Activated naive CD8-positive, alpha-beta T cell treated with anti-CD3 and anti-CD28 coated beads, Interleukin-2, amount 50 U/mL, for 24 hours (primary cell): ENCODE measurements around the gene MAGI3.

ENCODE experiments used
- ATAC-seq: fragments of 150-1000 bp; cut with Tn5 transposase; one replicate; pipeline ENCODE4 v1.10.0; 2021
- DNase-seq: peaks from one replicate; pipeline ENCODE4 v3.0.0; 2021
- H3K27ac Mint-ChIP-seq: one replicate; pipeline ENCODE4 v1.8.0; 2021; ENCODE audit warnings: mild to moderate bottlenecking, mixed read lengths
- H3K27me3 Mint-ChIP-seq: one replicate; pipeline ENCODE4 v1.8.0; 2021; ENCODE audit warnings: mixed read lengths
- H3K36me3 Mint-ChIP-seq: one replicate; pipeline ENCODE4 v1.8.0; 2021; ENCODE audit warnings: low read depth, mixed read lengths
- H3K4me1 Mint-ChIP-seq: one replicate; pipeline ENCODE4 v1.8.0; 2021; ENCODE audit warnings: mixed read lengths
- H3K4me3 Mint-ChIP-seq: one replicate; pipeline ENCODE4 v1.8.0; 2021; ENCODE audit warnings: mild to moderate bottlenecking, moderate library complexity, mixed read lengths
- H3K9me3 Mint-ChIP-seq: one replicate; pipeline ENCODE4 v1.8.0; 2021; ENCODE audit warnings: mixed read lengths

Gene MAGI3

GRCh38 chr1:113641396-113641795, 251.1 kb downstream of the MAGI3 start:
- Mint-ChIP-seq H3K27me3 (peaks cover 2% of the 10 kb centered on the region), H3K4me3 (no peak overlapping the region), H3K27ac (no peak overlapping the region), H3K9me3 (no peaks in the 10 kb centered on the region), H3K36me3 (no peaks in the 10 kb centered on the region), H3K4me1 (no peaks in the 10 kb centered on the region)
- DNase-seq: no peak
- no peak for ATAC-seq

- H3K36me3 Mint-ChIP-seq: no peaks in the 10 kb centered on the region
- no peaks in the 10 kb centered on the region for H3K9me3 Mint-ChIP-seq
- no peak for DNase-seq
- no peaks in the 10 kb centered on the region for H3K27me3 Mint-ChIP-seq
- H3K4me3 Mint-ChIP-seq: no peak overlapping the region
- no peak for ATAC-seq
- H3K27ac Mint-ChIP-seq: no peak overlapping the region
- no peaks in the 10 kb centered on the region for H3K4me1 Mint-ChIP-seq
Measured at GRCh38 chr1:113647164-113647563, 256.8 kb downstream of the MAGI3 start.

GRCh38 chr1:113648478-113648877, 258.2 kb downstream of the MAGI3 start:
- ATAC-seq (no peak), DNase-seq (no peak)
- H3K4me3 Mint-ChIP-seq: no peak overlapping the region
- H3K27me3 Mint-ChIP-seq: no peaks in the 10 kb centered on the region
- H3K9me3 Mint-ChIP-seq: no peaks in the 10 kb centered on the region
- no peaks in the 10 kb centered on the region for H3K36me3 Mint-ChIP-seq
- no peak overlapping the region for H3K27ac Mint-ChIP-seq
- no peaks in the 10 kb centered on the region for H3K4me1 Mint-ChIP-seq

- H3K9me3 Mint-ChIP-seq: no peaks in the 10 kb centered on the region
- H3K27ac Mint-ChIP-seq: no peak overlapping the region
- DNase-seq (no peak), ATAC-seq (no peak)
- H3K36me3 Mint-ChIP-seq: no peaks in the 10 kb centered on the region
- H3K4me3 Mint-ChIP-seq: no peak overlapping the region
- no peaks in the 10 kb centered on the region for H3K4me1 Mint-ChIP-seq
- H3K27me3 Mint-ChIP-seq: no peaks in the 10 kb centered on the region
Measured at GRCh38 chr1:113652771-113653170, 262.5 kb downstream of the MAGI3 start.

GRCh38 chr1:113653741-113654140, 263.4 kb downstream of the MAGI3 start:
- Mint-ChIP-seq H3K27ac (no peak overlapping the region), H3K9me3 (no peaks in the 10 kb centered on the region), H3K4me3 (no peak overlapping the region), H3K4me1 (no peaks in the 10 kb centered on the region), H3K36me3 (no peaks in the 10 kb centered on the region), H3K27me3 (no peaks in the 10 kb centered on the region)
- DNase-seq (no peak), ATAC-seq (no peak)

- no peaks in the 10 kb centered on the region for H3K4me1 Mint-ChIP-seq
- H3K36me3 Mint-ChIP-seq: no peaks in the 10 kb centered on the region
- H3K4me3 Mint-ChIP-seq: no peak overlapping the region
- no peaks in the 10 kb centered on the region for H3K9me3 Mint-ChIP-seq
- DNase-seq (no peak), ATAC-seq (no peak)
- no peak overlapping the region for H3K27ac Mint-ChIP-seq
- H3K27me3 Mint-ChIP-seq: no peaks in the 10 kb centered on the region
Measured at GRCh38 chr1:113654883-113655282, 264.6 kb downstream of the MAGI3 start.

GRCh38 chr1:113657126-113657525, 266.8 kb downstream of the MAGI3 start:
- no peak overlapping the region for H3K27ac Mint-ChIP-seq
- ATAC-seq: no peak

GRCh38 chr1:113657556-113658063, 267.3 kb downstream of the MAGI3 start:
- H3K4me3 Mint-ChIP-seq: no peak overlapping the region
- no peaks in the 10 kb centered on the region for H3K36me3 Mint-ChIP-seq
- DNase-seq (no peak), ATAC-seq (no peak)
- H3K4me1 Mint-ChIP-seq: no peaks in the 10 kb centered on the region
- no peaks in the 10 kb centered on the region for H3K27me3 Mint-ChIP-seq
- no peaks in the 10 kb centered on the region for H3K9me3 Mint-ChIP-seq
- H3K27ac Mint-ChIP-seq: no peak overlapping the region

More at GRCh38 chr1:113657126-113657525, 266.8 kb downstream of the MAGI3 start:
- no peaks in the 10 kb centered on the region for H3K4me1 Mint-ChIP-seq
- no peak for DNase-seq
- no peak overlapping the region for H3K4me3 Mint-ChIP-seq
- no peaks in the 10 kb centered on the region for H3K9me3 Mint-ChIP-seq
- H3K36me3 Mint-ChIP-seq: no peaks in the 10 kb centered on the region
- H3K27me3 Mint-ChIP-seq: no peaks in the 10 kb centered on the region

GRCh38 chr1:113659035-113659434, 268.7 kb downstream of the MAGI3 start:
- no peak for DNase-seq

GRCh38 chr1:113659556-113659955, 269.2 kb downstream of the MAGI3 start:
- Mint-ChIP-seq H3K4me3 (no peak overlapping the region), H3K36me3 (no peaks in the 10 kb centered on the region), H3K4me1 (no peaks in the 10 kb centered on the region), H3K27ac (no peak overlapping the region), H3K27me3 (no peaks in the 10 kb centered on the region), H3K9me3 (no peaks in the 10 kb centered on the region)
- no peak for ATAC-seq
- no peak for DNase-seq

More at GRCh38 chr1:113659035-113659434, 268.7 kb downstream of the MAGI3 start:
- no peak for ATAC-seq
- Mint-ChIP-seq H3K27ac (no peak overlapping the region), H3K36me3 (no peaks in the 10 kb centered on the region), H3K9me3 (no peaks in the 10 kb centered on the region), H3K4me3 (no peak overlapping the region), H3K4me1 (no peaks in the 10 kb centered on the region), H3K27me3 (no peaks in the 10 kb centered on the region)

GRCh38 chr1:113660088-113660487, 269.8 kb downstream of the MAGI3 start:
- no peaks in the 10 kb centered on the region for H3K27me3 Mint-ChIP-seq
- DNase-seq: no peak
- no peaks in the 10 kb centered on the region for H3K36me3 Mint-ChIP-seq
- no peak for ATAC-seq
- no peaks in the 10 kb centered on the region for H3K4me1 Mint-ChIP-seq
- H3K4me3 Mint-ChIP-seq: no peak overlapping the region
- H3K27ac Mint-ChIP-seq: no peak overlapping the region
- no peaks in the 10 kb centered on the region for H3K9me3 Mint-ChIP-seq

- Mint-ChIP-seq H3K27ac (no peak overlapping the region), H3K36me3 (no peaks in the 10 kb centered on the region), H3K4me1 (no peaks in the 10 kb centered on the region), H3K9me3 (no peaks in the 10 kb centered on the region), H3K4me3 (no peak overlapping the region), H3K27me3 (no peaks in the 10 kb centered on the region)
- ATAC-seq: no peak
- no peak for DNase-seq
Measured at GRCh38 chr1:113662101-113662500, 271.8 kb downstream of the MAGI3 start.

- ATAC-seq (no peak), DNase-seq (no peak)
- no peaks in the 10 kb centered on the region for H3K36me3 Mint-ChIP-seq
- no peaks in the 10 kb centered on the region for H3K27me3 Mint-ChIP-seq
- H3K4me3 Mint-ChIP-seq: no peak overlapping the region
- H3K27ac Mint-ChIP-seq: no peak overlapping the region
- H3K4me1 Mint-ChIP-seq: no peaks in the 10 kb centered on the region
- no peaks in the 10 kb centered on the region for H3K9me3 Mint-ChIP-seq
Measured at GRCh38 chr1:113663165-113663951, 273.0 kb downstream of the MAGI3 start.

GRCh38 chr1:113665071-113665470, 274.8 kb downstream of the MAGI3 start:
- ATAC-seq: no peak
- H3K4me1 Mint-ChIP-seq: no peaks in the 10 kb centered on the region
- H3K36me3 Mint-ChIP-seq: no peaks in the 10 kb centered on the region
- H3K9me3 Mint-ChIP-seq: no peaks in the 10 kb centered on the region
- H3K27me3 Mint-ChIP-seq: no peaks in the 10 kb centered on the region
- no peak overlapping the region for H3K27ac Mint-ChIP-seq
- H3K4me3 Mint-ChIP-seq: no peak overlapping the region
- DNase-seq: no peak

- ATAC-seq: no peak
- no peaks in the 10 kb centered on the region for H3K4me1 Mint-ChIP-seq
- no peaks in the 10 kb centered on the region for H3K9me3 Mint-ChIP-seq
- no peaks in the 10 kb centered on the region for H3K27me3 Mint-ChIP-seq
- no peak overlapping the region for H3K27ac Mint-ChIP-seq
- no peak for DNase-seq
- no peak overlapping the region for H3K4me3 Mint-ChIP-seq
- no peaks in the 10 kb centered on the region for H3K36me3 Mint-ChIP-seq
Measured at GRCh38 chr1:113666126-113666525, 275.8 kb downstream of the MAGI3 start.
